Natural killer cell (primary cell): Measurements from ENCODE around the gene PLEKHA6. TPM values are rescaled to one million over a fixed set of nuclear protein-coding genes. Genes with fewer than 3 reads are reported as not detected.

Source experiments
- ATAC-seq, 3 donors: fragments of 150-1000 bp in 2 of 3; fragments of 200-7000 bp in 1 of 3; cut with Tn5 transposase; 1 replicate in 1 of 3; 2 replicates in 2 of 3; pipeline ENCODE4 v1.10.0; 2021; ENCODE audit warnings: mild to moderate bottlenecking in 2 of 3, moderate library complexity in 2 of 3
- DNase-seq, 2 donors: peaks; one replicate each; pipeline versions ENCODE4 v3.0.0 to v3.0.0-alpha.2; 2013 to 2021; ENCODE audit warnings: mixed read lengths in 1 of 2
- H3K27ac ChIP-seq: one replicate; pipeline ENCODE4 v1.5.1; 2013; ENCODE audit warnings: mild to moderate bottlenecking, low read length
- H3K27me3 ChIP-seq: one replicate; pipeline ENCODE4 v1.6.1; 2013; ENCODE audit warnings: low read length; ENCODE audit not compliant: control insufficient read depth, insufficient read depth
- H3K36me3 ChIP-seq: one replicate; pipeline ENCODE4 v1.6.1; 2013; ENCODE audit warnings: low read length; ENCODE audit not compliant: control insufficient read depth, insufficient read depth
- H3K4me1 ChIP-seq: one replicate; pipeline ENCODE4 v1.6.1; 2013; ENCODE audit warnings: low read length; ENCODE audit not compliant: control insufficient read depth, insufficient read depth
- H3K4me3 ChIP-seq: one replicate; pipeline ENCODE4 v1.5.1; 2013; ENCODE audit warnings: low read length
- H3K9me3 ChIP-seq: one replicate; pipeline ENCODE4 v1.6.1; 2013; ENCODE audit warnings: low read length; ENCODE audit not compliant: control insufficient read depth, insufficient read depth
- H3K27ac Mint-ChIP-seq, 2 donors: one replicate each; pipeline ENCODE4 v1.8.0; 2022; ENCODE audit warnings: mild to moderate bottlenecking in 2 of 2, mixed read lengths in 2 of 2, moderate library complexity in 1 of 2
- H3K27me3 Mint-ChIP-seq, 2 donors: one replicate each; pipeline ENCODE4 v1.8.0; 2022; ENCODE audit warnings: low read depth in 2 of 2, mixed read lengths in 2 of 2
- H3K36me3 Mint-ChIP-seq: one replicate; pipeline ENCODE4 v1.8.0; 2022; ENCODE audit warnings: mixed read lengths
- H3K4me1 Mint-ChIP-seq, 2 donors: one replicate each; pipeline ENCODE4 v1.8.0; 2022; ENCODE audit warnings: mixed read lengths in 2 of 2
- H3K4me3 Mint-ChIP-seq: one replicate; pipeline ENCODE4 v1.8.0; 2022; ENCODE audit warnings: mild to moderate bottlenecking, moderate library complexity, mixed read lengths
- H3K9me3 Mint-ChIP-seq, 2 donors: one replicate each; pipeline ENCODE4 v1.8.0; 2022; ENCODE audit warnings: mixed read lengths in 2 of 2
- CTCF ChIP-seq: fragments of 200-600 bp; IDR thresholded peaks from one replicate; pipeline ENCODE4 v1.8.0; 2022; ENCODE audit warnings: antibody characterized with exemption
- WGBS: methylation state at CpG from one replicate; pipeline ENCODE4 v1.1.7; 2013; ENCODE audit warnings: missing lambda C conversion rate; ENCODE audit not compliant: insufficient coverage; 5-methylcytosine and 5-hydroxymethylcytosine counted together
- intact Hi-C: fragments of 100-400 bp; cut with micrococcal nuclease; formaldehyde crosslinking; loops from one replicate; pipeline ENCODE4 v1.14.2; 2022
- total RNA-seq, 4 donors: library from RNA; stranded (reverse); fragments of 120-200 nt in 1 of 4; gene quantifications; one replicate each; pipeline versions ENCODE4 v1.2.3 to v1.2.4, GENCODE V29; 2013 to 2022

PLEKHA6 gene
- total RNA-seq, 3 donors from 2014 or later (not counting 1 experiment from before 2014, with no cell fraction given) = 0.10 to 0.43 (median 0.16) TPM

- H3K4me1 Mint-ChIP-seq = peaks cover 8 to 13% of the 10 kb centered on the region in 2 donors
- intact Hi-C loops = no loop called here
- H3K9me3 Mint-ChIP-seq = no peaks in the 10 kb centered on the region
- ATAC-seq (no peak), DNase-seq (no peak)
- H3K27ac Mint-ChIP-seq = no peak overlapping the region
- peaks cover 5 to 10% of the 10 kb centered on the region in 2 donors for H3K27me3 Mint-ChIP-seq
- Histone ChIP-seq H3K4me1 (peaks cover 14% of the 10 kb centered on the region), H3K27me3 (peaks cover 3% of the 10 kb centered on the region), H3K36me3 (no peaks in the 10 kb centered on the region), H3K27ac (no peak overlapping the region), H3K9me3 (no peaks in the 10 kb centered on the region), H3K4me3 (no peak overlapping the region)
- 86% methylated on average over 10 of the region's 10 CpGs for WGBS
- TF ChIP-seq CTCF = no peak
- no peak overlapping the region for H3K4me3 Mint-ChIP-seq
- H3K36me3 Mint-ChIP-seq = no peaks in the 10 kb centered on the region
Measured at GRCh38 chr1:204361781-204362180, 2.1 kb upstream of the PLEKHA6 start.

DNA sequence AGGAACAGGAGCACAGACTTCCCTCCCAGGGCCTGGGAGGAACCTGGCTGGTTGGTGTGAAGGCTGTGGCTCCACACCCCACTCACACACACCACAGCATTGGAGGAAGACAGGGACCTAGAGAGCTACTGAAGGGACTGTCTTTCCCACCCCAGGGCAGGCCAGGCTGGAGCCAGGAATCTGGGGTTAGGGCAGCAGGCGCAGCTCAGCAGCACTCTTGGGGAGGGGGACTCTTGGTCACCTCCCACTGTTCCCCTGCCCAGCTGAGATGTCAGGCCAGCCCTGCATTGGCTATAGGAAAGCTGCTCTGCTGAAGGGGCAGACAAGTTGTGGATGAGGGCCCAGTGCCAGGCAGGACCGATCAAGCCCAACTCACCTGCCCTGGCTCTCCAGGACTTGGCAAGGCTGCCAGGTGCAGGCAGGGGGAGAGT is 1.6 kb upstream of the PLEKHA6 start:
- Histone ChIP-seq H3K27ac (no peak overlapping the region), H3K4me3 (no peak overlapping the region), H3K36me3 (no peaks in the 10 kb centered on the region), H3K4me1 (peaks cover 14% of the 10 kb centered on the region), H3K27me3 (peaks cover 3% of the 10 kb centered on the region), H3K9me3 (no peaks in the 10 kb centered on the region)
- no peaks in the 10 kb centered on the region for H3K36me3 Mint-ChIP-seq
- intact Hi-C loops = no loop called here
- 63% methylated on average over 2 of the region's 2 CpGs for WGBS
- H3K4me3 Mint-ChIP-seq = no peak overlapping the region
- peaks cover 5 to 10% of the 10 kb centered on the region in 2 donors for H3K27me3 Mint-ChIP-seq
- DNase-seq (no peak), ATAC-seq (no peak)
- no peaks in the 10 kb centered on the region for H3K9me3 Mint-ChIP-seq
- peaks cover 8 to 13% of the 10 kb centered on the region in 2 donors for H3K4me1 Mint-ChIP-seq
- H3K27ac Mint-ChIP-seq = no peak overlapping the region
- TF ChIP-seq CTCF = no peak

DNA sequence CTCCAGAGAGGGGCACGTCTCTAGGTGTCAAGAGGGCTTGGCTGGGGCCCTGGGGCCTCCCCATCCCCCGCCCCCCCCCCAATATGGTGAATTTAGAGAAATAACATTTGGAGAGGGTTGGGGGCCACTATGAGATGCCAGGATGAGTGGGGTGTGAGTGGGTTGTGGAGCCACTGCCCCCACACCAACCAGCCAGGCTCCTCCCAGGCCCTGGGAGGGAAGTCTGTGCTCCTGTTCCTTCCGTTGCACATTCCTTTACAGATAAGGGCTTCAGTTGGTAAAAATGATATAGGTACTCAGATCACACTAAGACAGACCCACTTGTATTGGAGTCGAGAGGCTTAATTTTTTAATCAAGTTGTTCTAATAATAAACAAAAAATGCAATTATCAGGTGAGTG is 585 bp upstream of the PLEKHA6 start:
- DNase-seq = no peak
- Mint-ChIP-seq H3K27ac (no peak overlapping the region), H3K4me1 (peaks cover 8 to 13% of the 10 kb centered on the region in 2 donors), H3K9me3 (no peaks in the 10 kb centered on the region), H3K36me3 (no peaks in the 10 kb centered on the region), H3K4me3 (no peak overlapping the region), H3K27me3 (peaks cover 5 to 10% of the 10 kb centered on the region in 2 donors)
- no peak overlapping the region for H3K27ac ChIP-seq
- no peak overlapping the region for H3K4me3 ChIP-seq
- intact Hi-C loops = no loop called here
- peaks cover 3% of the 10 kb centered on the region for H3K27me3 ChIP-seq
- ATAC-seq = no peak
- no peaks in the 10 kb centered on the region for H3K9me3 ChIP-seq
- H3K36me3 ChIP-seq = no peaks in the 10 kb centered on the region
- peaks cover 14% of the 10 kb centered on the region for H3K4me1 ChIP-seq
- no peak for TF ChIP-seq CTCF
- WGBS = no CpG with 5 or more reads among the region's 4 CpGs

- 34% methylated on average over 5 of the region's 5 CpGs for WGBS
- H3K27me3 ChIP-seq = peaks cover 4% of the 10 kb centered on the region
- no peaks in the 10 kb centered on the region for H3K9me3 Mint-ChIP-seq
- intact Hi-C loops = no loop called here
- H3K4me3 Mint-ChIP-seq = no peak overlapping the region
- DNase-seq = no peak
- no peak overlapping the region for H3K4me3 ChIP-seq
- H3K9me3 ChIP-seq = no peaks in the 10 kb centered on the region
- H3K27ac Mint-ChIP-seq = no peak overlapping the region
- H3K27me3 Mint-ChIP-seq = peaks cover 5 to 10% of the 10 kb centered on the region in 2 donors
- no peak for TF ChIP-seq CTCF
- ATAC-seq = no peak
- H3K4me1 ChIP-seq = peaks cover 12% of the 10 kb centered on the region
- peaks cover 7 to 12% of the 10 kb centered on the region in 2 donors for H3K4me1 Mint-ChIP-seq
- no peaks in the 10 kb centered on the region for H3K36me3 Mint-ChIP-seq
- H3K36me3 ChIP-seq = no peaks in the 10 kb centered on the region
- H3K27ac ChIP-seq = no peak overlapping the region
Measured at GRCh38 chr1:204359131-204359473, 627 bp downstream of the PLEKHA6 start.
